ENCODE results near the gene SRPX.

The SRPX gene

GRCh38 chrX:38126179-38126578 lies 94.5 kb downstream of the SRPX start:
- no peak for ATAC-seq
- TF ChIP-seq ZFP3 (CRISPR knock-in tag; IDR thresholded peaks at IDR 0.05), result no peak
- TF ChIP-seq POU6F1 (CRISPR knock-in tag; IDR thresholded peaks at IDR 0.05; ENCODE audit: borderline replicate concordance, low read depth), result no peak
- TF ChIP-seq TCF4 (CRISPR knock-in tag; IDR thresholded peaks at IDR 0.05; ENCODE audit: borderline replicate concordance), result no peak
- TF ChIP-seq OSR1 (CRISPR knock-in tag; IDR thresholded peaks at IDR 0.05), result no peak
- no peak for TF ChIP-seq ISL1 (CRISPR knock-in tag; IDR thresholded peaks at IDR 0.05)
- no peak for TF ChIP-seq ZNF8 (CRISPR knock-in tag; IDR thresholded peaks at IDR 0.05)
- no peak for TF ChIP-seq ZFP30 (CRISPR knock-in tag; IDR thresholded peaks at IDR 0.05)
- TF ChIP-seq ZNF565 (CRISPR knock-in tag; conservative IDR thresholded peaks at IDR 0.05; ENCODE audit: low read depth), result no peak
- TF ChIP-seq ARNTL (CRISPR knock-in tag; IDR thresholded peaks at IDR 0.05; ENCODE audit: borderline replicate concordance, low read depth), result no peak
- no peak for TF ChIP-seq TSHZ2 (CRISPR knock-in tag; IDR thresholded peaks at IDR 0.05)
- no peak for TF ChIP-seq SNAI2 (CRISPR knock-in tag; IDR thresholded peaks at IDR 0.05)
- no peak for TF ChIP-seq CREB5 (CRISPR knock-in tag; IDR thresholded peaks at IDR 0.05; ENCODE audit: low read depth)
- no peak for TF ChIP-seq TOX (CRISPR knock-in tag; IDR thresholded peaks at IDR 0.05; ENCODE audit: borderline replicate concordance)
- TF ChIP-seq ZNF70 (CRISPR knock-in tag; IDR thresholded peaks at IDR 0.05), result no peak
- TF ChIP-seq ESRRG (CRISPR knock-in tag; IDR thresholded peaks at IDR 0.05), result no peak
- no peak for TF ChIP-seq PPARA (CRISPR knock-in tag; IDR thresholded peaks at IDR 0.05; ENCODE audit: borderline replicate concordance)
- no peak for TF ChIP-seq ZC3H10 (CRISPR knock-in tag; IDR thresholded peaks at IDR 0.05)
- no peak for TF ChIP-seq PATZ1 (CRISPR knock-in tag; IDR thresholded peaks at IDR 0.05; ENCODE audit: borderline replicate concordance)
- no peak for TF ChIP-seq CSDC2 (CRISPR knock-in tag; IDR thresholded peaks at IDR 0.05)
- no peak for TF ChIP-seq GLIS3 (CRISPR knock-in tag; IDR thresholded peaks at IDR 0.05)

- ATAC-seq, result peak; percentile 57; the same call in 1 of the 3 replicates
- TF ChIP-seq CSRNP3 (CRISPR knock-in tag; IDR thresholded peaks at IDR 0.05) (no peak), ZC3H10 (CRISPR knock-in tag; IDR thresholded peaks at IDR 0.05) (no peak), ZFP30 (CRISPR knock-in tag; IDR thresholded peaks at IDR 0.05) (no peak), TOX (CRISPR knock-in tag; IDR thresholded peaks at IDR 0.05; ENCODE audit: borderline replicate concordance) (no peak), RARB (CRISPR knock-in tag; IDR thresholded peaks at IDR 0.05) (no peak), ARNTL (CRISPR knock-in tag; IDR thresholded peaks at IDR 0.05; ENCODE audit: borderline replicate concordance, low read depth) (no peak), ZNF70 (CRISPR knock-in tag; IDR thresholded peaks at IDR 0.05) (no peak), TSHZ2 (CRISPR knock-in tag; IDR thresholded peaks at IDR 0.05) (no peak), GLIS3 (CRISPR knock-in tag; IDR thresholded peaks at IDR 0.05) (no peak), CSDC2 (CRISPR knock-in tag; IDR thresholded peaks at IDR 0.05) (no peak), PATZ1 (CRISPR knock-in tag; IDR thresholded peaks at IDR 0.05; ENCODE audit: borderline replicate concordance) (no peak), TCF4 (CRISPR knock-in tag; IDR thresholded peaks at IDR 0.05; ENCODE audit: borderline replicate concordance) (no peak), ISL1 (CRISPR knock-in tag; IDR thresholded peaks at IDR 0.05) (no peak), POU6F1 (CRISPR knock-in tag; IDR thresholded peaks at IDR 0.05; ENCODE audit: borderline replicate concordance, low read depth) (no peak), SNAI2 (CRISPR knock-in tag; IDR thresholded peaks at IDR 0.05) (no peak), BACH2 (CRISPR knock-in tag; IDR thresholded peaks at IDR 0.05; ENCODE audit: borderline replicate concordance) (no peak), ZFP3 (CRISPR knock-in tag; IDR thresholded peaks at IDR 0.05) (no peak), ZNF565 (CRISPR knock-in tag; conservative IDR thresholded peaks at IDR 0.05; ENCODE audit: low read depth) (no peak)
Observed at GRCh38 chrX:38124000-38124399, 96.7 kb downstream of the SRPX start.
